Natural killer cell (primary cell): ENCODE results near the gene GRM8. TPM values are rescaled to one million over a fixed set of nuclear protein-coding genes. Genes with fewer than 3 reads are reported as not detected.

Experiments
- ATAC-seq, 3 donors: fragments of 150-1000 bp in 2 of 3; fragments of 200-7000 bp in 1 of 3; cut with Tn5 transposase; 1 replicate in 1 of 3; 2 replicates in 2 of 3; pipeline ENCODE4 v1.10.0; 2021; ENCODE audit warnings: mild to moderate bottlenecking in 2 of 3, moderate library complexity in 2 of 3
- DNase-seq, 2 donors: peaks; one replicate each; pipeline versions ENCODE4 v3.0.0 to v3.0.0-alpha.2; 2013 to 2021; ENCODE audit warnings: mixed read lengths in 1 of 2
- H3K27ac ChIP-seq: one replicate; pipeline ENCODE4 v1.5.1; 2013; ENCODE audit warnings: mild to moderate bottlenecking, low read length
- H3K27me3 ChIP-seq: one replicate; pipeline ENCODE4 v1.6.1; 2013; ENCODE audit warnings: low read length; ENCODE audit not compliant: control insufficient read depth, insufficient read depth
- H3K36me3 ChIP-seq: one replicate; pipeline ENCODE4 v1.6.1; 2013; ENCODE audit warnings: low read length; ENCODE audit not compliant: control insufficient read depth, insufficient read depth
- H3K4me1 ChIP-seq: one replicate; pipeline ENCODE4 v1.6.1; 2013; ENCODE audit warnings: low read length; ENCODE audit not compliant: control insufficient read depth, insufficient read depth
- H3K4me3 ChIP-seq: one replicate; pipeline ENCODE4 v1.5.1; 2013; ENCODE audit warnings: low read length
- H3K9me3 ChIP-seq: one replicate; pipeline ENCODE4 v1.6.1; 2013; ENCODE audit warnings: low read length; ENCODE audit not compliant: control insufficient read depth, insufficient read depth
- H3K27ac Mint-ChIP-seq, 2 donors: one replicate each; pipeline ENCODE4 v1.8.0; 2022; ENCODE audit warnings: mild to moderate bottlenecking in 2 of 2, mixed read lengths in 2 of 2, moderate library complexity in 1 of 2
- H3K27me3 Mint-ChIP-seq, 2 donors: one replicate each; pipeline ENCODE4 v1.8.0; 2022; ENCODE audit warnings: low read depth in 2 of 2, mixed read lengths in 2 of 2
- H3K36me3 Mint-ChIP-seq: one replicate; pipeline ENCODE4 v1.8.0; 2022; ENCODE audit warnings: mixed read lengths
- H3K4me1 Mint-ChIP-seq, 2 donors: one replicate each; pipeline ENCODE4 v1.8.0; 2022; ENCODE audit warnings: mixed read lengths in 2 of 2
- H3K4me3 Mint-ChIP-seq: one replicate; pipeline ENCODE4 v1.8.0; 2022; ENCODE audit warnings: mild to moderate bottlenecking, moderate library complexity, mixed read lengths
- H3K9me3 Mint-ChIP-seq, 2 donors: one replicate each; pipeline ENCODE4 v1.8.0; 2022; ENCODE audit warnings: mixed read lengths in 2 of 2
- WGBS: methylation state at CpG from one replicate; pipeline ENCODE4 v1.1.7; 2013; ENCODE audit warnings: missing lambda C conversion rate; ENCODE audit not compliant: insufficient coverage; 5-methylcytosine and 5-hydroxymethylcytosine counted together
- intact Hi-C: fragments of 100-400 bp; cut with micrococcal nuclease; formaldehyde crosslinking; loops from one replicate; pipeline ENCODE4 v1.14.2; 2022
- total RNA-seq, 4 donors: library from RNA; stranded (reverse); fragments of 120-200 nt in 1 of 4; gene quantifications; one replicate each; pipeline versions ENCODE4 v1.2.3 to v1.2.4, GENCODE V29; 2013 to 2022
- TF ChIP-seq, protein P1 (sequence below): fragments of 200-600 bp; IDR thresholded peaks from one replicate; pipeline ENCODE4 v1.8.0; 2022; ENCODE audit warnings: antibody characterized with exemption

The GRM8 gene
- total RNA-seq, 3 donors from 2014 or later (not counting 1 experiment from before 2014, with no cell fraction given), result not detected

DNA sequence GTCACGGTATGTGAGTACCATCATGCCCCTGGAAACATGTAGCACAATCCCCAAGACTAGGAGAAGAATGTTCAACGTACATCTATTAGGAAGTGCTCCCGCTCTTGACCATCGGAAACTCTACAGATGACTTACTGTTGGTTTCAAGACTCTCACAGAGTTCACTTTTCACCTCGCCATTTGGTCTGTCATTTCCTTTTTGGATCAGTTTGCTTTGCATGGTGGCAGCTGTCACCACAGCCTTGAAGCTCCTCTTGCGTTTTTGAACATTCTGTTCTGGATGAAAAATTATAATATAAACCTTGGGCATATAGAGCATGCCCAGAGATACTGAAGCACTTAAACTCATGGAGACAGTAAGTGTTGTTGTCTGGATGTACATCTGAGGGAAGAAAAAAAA lies 806.8 kb downstream of the GRM8 start:
- Mint-ChIP-seq H3K27ac (no peak overlapping the region), H3K27me3 (no peaks in the 10 kb centered on the region)

DNA sequence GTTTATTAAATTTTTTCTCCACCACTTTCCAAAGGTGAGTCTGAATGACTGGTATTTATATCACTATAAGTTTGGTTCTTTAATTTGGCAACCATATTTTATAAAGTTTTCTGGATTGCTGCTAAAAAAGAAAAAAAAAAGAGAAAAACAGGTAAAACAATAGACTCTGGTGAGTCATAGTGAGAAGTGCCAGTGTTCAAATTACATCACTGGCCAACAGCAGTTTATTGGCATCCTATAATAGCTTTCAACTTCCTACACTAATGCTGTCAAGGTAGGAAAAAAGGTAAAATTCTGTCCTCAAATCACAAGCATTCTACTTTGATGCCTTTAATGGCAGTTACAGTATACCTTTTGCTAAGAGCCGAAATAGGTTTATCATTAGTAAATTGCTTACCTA lies 808.8 kb downstream of the GRM8 start:
- Mint-ChIP-seq H3K9me3 (peaks cover 5 to 7% of the 10 kb centered on the region in 2 donors), H3K27me3 (no peaks in the 10 kb centered on the region), H3K36me3 (no peaks in the 10 kb centered on the region), H3K27ac (no peak overlapping the region), H3K4me1 (no peaks in the 10 kb centered on the region), H3K4me3 (no peak overlapping the region)
- no CpG with 5 or more reads among the region's 1 CpG for WGBS
- intact Hi-C loops, result no loop called here
- Histone ChIP-seq H3K27ac (no peak overlapping the region), H3K36me3 (no peaks in the 10 kb centered on the region), H3K9me3 (peaks cover 5% of the 10 kb centered on the region), H3K4me3 (no peak overlapping the region), H3K27me3 (no peaks in the 10 kb centered on the region), H3K4me1 (no peaks in the 10 kb centered on the region)
- no peak for ATAC-seq
- no peak for DNase-seq
- TF ChIP-seq, protein P1, sequence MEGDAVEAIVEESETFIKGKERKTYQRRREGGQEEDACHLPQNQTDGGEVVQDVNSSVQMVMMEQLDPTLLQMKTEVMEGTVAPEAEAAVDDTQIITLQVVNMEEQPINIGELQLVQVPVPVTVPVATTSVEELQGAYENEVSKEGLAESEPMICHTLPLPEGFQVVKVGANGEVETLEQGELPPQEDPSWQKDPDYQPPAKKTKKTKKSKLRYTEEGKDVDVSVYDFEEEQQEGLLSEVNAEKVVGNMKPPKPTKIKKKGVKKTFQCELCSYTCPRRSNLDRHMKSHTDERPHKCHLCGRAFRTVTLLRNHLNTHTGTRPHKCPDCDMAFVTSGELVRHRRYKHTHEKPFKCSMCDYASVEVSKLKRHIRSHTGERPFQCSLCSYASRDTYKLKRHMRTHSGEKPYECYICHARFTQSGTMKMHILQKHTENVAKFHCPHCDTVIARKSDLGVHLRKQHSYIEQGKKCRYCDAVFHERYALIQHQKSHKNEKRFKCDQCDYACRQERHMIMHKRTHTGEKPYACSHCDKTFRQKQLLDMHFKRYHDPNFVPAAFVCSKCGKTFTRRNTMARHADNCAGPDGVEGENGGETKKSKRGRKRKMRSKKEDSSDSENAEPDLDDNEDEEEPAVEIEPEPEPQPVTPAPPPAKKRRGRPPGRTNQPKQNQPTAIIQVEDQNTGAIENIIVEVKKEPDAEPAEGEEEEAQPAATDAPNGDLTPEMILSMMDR, result no peak

More for the DNA sequence above, 806.8 kb downstream of the GRM8 start:
- no peak overlapping the region for H3K4me3 ChIP-seq
- H3K27ac ChIP-seq, result no peak overlapping the region
- H3K9me3 ChIP-seq, result peaks cover 5% of the 10 kb centered on the region
- no peaks in the 10 kb centered on the region for H3K36me3 ChIP-seq
- WGBS, result 85% methylated on average over 6 of the region's 6 CpGs
- DNase-seq (no peak), ATAC-seq (no peak)
- H3K4me3 Mint-ChIP-seq, result no peak overlapping the region
- intact Hi-C loops, result no loop called here
- TF ChIP-seq, protein P1, result no peak
- H3K4me1 Mint-ChIP-seq, result no peaks in the 10 kb centered on the region
- no peaks in the 10 kb centered on the region for H3K4me1 ChIP-seq
- peaks cover 5 to 6% of the 10 kb centered on the region in 2 donors for H3K9me3 Mint-ChIP-seq
- no peaks in the 10 kb centered on the region for H3K36me3 Mint-ChIP-seq
- no peaks in the 10 kb centered on the region for H3K27me3 ChIP-seq

DNA sequence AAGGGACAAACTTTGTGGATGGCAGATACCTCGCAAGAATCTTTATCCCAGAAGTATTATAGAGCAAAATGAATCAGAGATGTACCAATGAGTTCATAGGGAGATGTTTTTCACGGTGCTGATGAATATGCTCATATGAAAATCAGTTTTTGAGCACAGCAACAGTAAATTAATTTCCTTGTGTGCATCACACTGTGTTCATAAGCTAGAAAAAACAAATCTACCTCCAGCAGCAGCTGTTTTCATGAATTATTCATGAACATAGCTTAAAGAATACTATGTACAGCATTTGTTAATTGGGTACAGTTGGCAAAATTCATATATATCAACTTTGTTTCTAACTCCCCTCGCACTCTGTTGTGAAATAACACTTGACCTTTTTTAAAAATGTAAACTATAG lies 809.8 kb downstream of the GRM8 start:
- no peak overlapping the region for H3K27ac ChIP-seq
- ATAC-seq, result no peak
- H3K9me3 Mint-ChIP-seq, result peaks cover 5 to 9% of the 10 kb centered on the region in 2 donors
- H3K36me3 ChIP-seq, result no peaks in the 10 kb centered on the region
- H3K4me1 ChIP-seq, result no peaks in the 10 kb centered on the region
- H3K4me3 ChIP-seq, result no peak overlapping the region
- no peaks in the 10 kb centered on the region for H3K27me3 Mint-ChIP-seq
- intact Hi-C loops, result no loop called here
- 63% methylated on average over 3 of the region's 3 CpGs for WGBS
- peaks cover 5% of the 10 kb centered on the region for H3K9me3 ChIP-seq
- H3K4me1 Mint-ChIP-seq, result no peaks in the 10 kb centered on the region
- H3K4me3 Mint-ChIP-seq, result no peak overlapping the region
- TF ChIP-seq, protein P1, result no peak
- DNase-seq, result no peak
- H3K36me3 Mint-ChIP-seq, result no peaks in the 10 kb centered on the region
- H3K27me3 ChIP-seq, result no peaks in the 10 kb centered on the region
- no peak overlapping the region for H3K27ac Mint-ChIP-seq

DNA sequence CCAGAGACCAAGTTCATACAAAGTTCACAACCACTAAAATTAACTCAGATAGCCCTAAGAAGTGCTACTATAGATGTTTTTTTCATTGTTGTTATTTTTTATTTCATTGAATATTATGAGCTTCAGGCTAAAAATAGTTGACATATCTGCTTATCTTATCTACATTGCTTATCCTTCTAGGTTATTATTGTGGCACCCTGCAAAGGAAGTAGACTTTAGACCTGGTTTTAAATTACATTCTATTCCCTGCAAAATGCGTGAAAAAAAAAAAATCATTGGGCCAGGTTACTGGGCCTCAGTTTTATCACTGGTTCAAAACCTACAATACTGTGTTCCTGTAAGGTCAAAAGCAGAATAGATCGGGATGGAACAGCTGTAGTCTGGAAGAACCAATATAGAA lies 811.0 kb downstream of the GRM8 start:
- no peak for DNase-seq
- H3K9me3 Mint-ChIP-seq, result peaks cover 5 to 9% of the 10 kb centered on the region in 2 donors
- no peaks in the 10 kb centered on the region for H3K36me3 ChIP-seq
- no peak overlapping the region for H3K4me3 ChIP-seq
- no peaks in the 10 kb centered on the region for H3K27me3 ChIP-seq
- H3K27ac ChIP-seq, result no peak overlapping the region
- no peaks in the 10 kb centered on the region for H3K4me1 ChIP-seq
- H3K36me3 Mint-ChIP-seq, result no peaks in the 10 kb centered on the region
- no peaks in the 10 kb centered on the region for H3K4me1 Mint-ChIP-seq
- no peaks in the 10 kb centered on the region for H3K27me3 Mint-ChIP-seq
- intact Hi-C loops, result no loop called here
- H3K27ac Mint-ChIP-seq, result no peak overlapping the region
- TF ChIP-seq, protein P1, result no peak
- ATAC-seq, result no peak
- 45% methylated on average over 2 of the region's 2 CpGs for WGBS
- H3K4me3 Mint-ChIP-seq, result no peak overlapping the region
- peaks cover 5% of the 10 kb centered on the region for H3K9me3 ChIP-seq
